Measurements from ENCODE around the gene MVB12A. TPM values are rescaled to one million over a fixed set of nuclear protein-coding genes. Genes with fewer than 3 reads are reported as not detected.

MVB12A gene
- total and polyA plus RNA-seq, 10 of the 15 experiments (the other 5 are each of a cell fraction or from before 2014, with no cell fraction given): 1.2 to 47.6 (median 26.3) TPM

GRCh38 chr19:17469481-17470067 is 49.7 kb downstream of the MVB12A start (continued):
- TF ChIP-seq, protein P1, sequence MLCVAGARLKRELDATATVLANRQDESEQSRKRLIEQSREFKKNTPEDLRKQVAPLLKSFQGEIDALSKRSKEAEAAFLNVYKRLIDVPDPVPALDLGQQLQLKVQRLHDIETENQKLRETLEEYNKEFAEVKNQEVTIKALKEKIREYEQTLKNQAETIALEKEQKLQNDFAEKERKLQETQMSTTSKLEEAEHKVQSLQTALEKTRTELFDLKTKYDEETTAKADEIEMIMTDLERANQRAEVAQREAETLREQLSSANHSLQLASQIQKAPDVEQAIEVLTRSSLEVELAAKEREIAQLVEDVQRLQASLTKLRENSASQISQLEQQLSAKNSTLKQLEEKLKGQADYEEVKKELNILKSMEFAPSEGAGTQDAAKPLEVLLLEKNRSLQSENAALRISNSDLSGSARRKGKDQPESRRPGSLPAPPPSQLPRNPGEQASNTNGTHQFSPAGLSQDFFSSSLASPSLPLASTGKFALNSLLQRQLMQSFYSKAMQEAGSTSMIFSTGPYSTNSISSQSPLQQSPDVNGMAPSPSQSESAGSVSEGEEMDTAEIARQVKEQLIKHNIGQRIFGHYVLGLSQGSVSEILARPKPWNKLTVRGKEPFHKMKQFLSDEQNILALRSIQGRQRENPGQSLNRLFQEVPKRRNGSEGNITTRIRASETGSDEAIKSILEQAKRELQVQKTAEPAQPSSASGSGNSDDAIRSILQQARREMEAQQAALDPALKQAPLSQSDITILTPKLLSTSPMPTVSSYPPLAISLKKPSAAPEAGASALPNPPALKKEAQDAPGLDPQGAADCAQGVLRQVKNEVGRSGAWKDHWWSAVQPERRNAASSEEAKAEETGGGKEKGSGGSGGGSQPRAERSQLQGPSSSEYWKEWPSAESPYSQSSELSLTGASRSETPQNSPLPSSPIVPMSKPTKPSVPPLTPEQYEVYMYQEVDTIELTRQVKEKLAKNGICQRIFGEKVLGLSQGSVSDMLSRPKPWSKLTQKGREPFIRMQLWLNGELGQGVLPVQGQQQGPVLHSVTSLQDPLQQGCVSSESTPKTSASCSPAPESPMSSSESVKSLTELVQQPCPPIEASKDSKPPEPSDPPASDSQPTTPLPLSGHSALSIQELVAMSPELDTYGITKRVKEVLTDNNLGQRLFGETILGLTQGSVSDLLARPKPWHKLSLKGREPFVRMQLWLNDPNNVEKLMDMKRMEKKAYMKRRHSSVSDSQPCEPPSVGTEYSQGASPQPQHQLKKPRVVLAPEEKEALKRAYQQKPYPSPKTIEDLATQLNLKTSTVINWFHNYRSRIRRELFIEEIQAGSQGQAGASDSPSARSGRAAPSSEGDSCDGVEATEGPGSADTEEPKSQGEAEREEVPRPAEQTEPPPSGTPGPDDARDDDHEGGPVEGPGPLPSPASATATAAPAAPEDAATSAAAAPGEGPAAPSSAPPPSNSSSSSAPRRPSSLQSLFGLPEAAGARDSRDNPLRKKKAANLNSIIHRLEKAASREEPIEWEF (IDR thresholded peaks at IDR 0.05; ENCODE audit: insufficient replicate concordance, low read depth, low read length): no peak
- TF ChIP-seq HDGF (IDR thresholded peaks at IDR 0.05): no peak
- no peak for TF ChIP-seq STAT1 (conservative IDR thresholded peaks at IDR 0.05)
- no peak for TF ChIP-seq HDAC6 (IDR thresholded peaks at IDR 0.05; ENCODE audit: unreplicated experiment)
- TF ChIP-seq E4F1 (IDR thresholded peaks at IDR 0.05; ENCODE audit: borderline replicate concordance, partially characterized antibody): no peak
- no peak for TF ChIP-seq SMARCA5 (IDR thresholded peaks at IDR 0.05)
- TF ChIP-seq, protein P2, sequence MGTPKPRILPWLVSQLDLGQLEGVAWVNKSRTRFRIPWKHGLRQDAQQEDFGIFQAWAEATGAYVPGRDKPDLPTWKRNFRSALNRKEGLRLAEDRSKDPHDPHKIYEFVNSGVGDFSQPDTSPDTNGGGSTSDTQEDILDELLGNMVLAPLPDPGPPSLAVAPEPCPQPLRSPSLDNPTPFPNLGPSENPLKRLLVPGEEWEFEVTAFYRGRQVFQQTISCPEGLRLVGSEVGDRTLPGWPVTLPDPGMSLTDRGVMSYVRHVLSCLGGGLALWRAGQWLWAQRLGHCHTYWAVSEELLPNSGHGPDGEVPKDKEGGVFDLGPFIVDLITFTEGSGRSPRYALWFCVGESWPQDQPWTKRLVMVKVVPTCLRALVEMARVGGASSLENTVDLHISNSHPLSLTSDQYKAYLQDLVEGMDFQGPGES (IDR thresholded peaks at IDR 0.05): no peak
- TF ChIP-seq CTCF (IDR thresholded peaks at IDR 0.05 in 2 of 3, conservative IDR thresholded peaks at IDR 0.05 in 1 of 3; ENCODE audit: control insufficient read depth in 2 of 3, extremely low read depth in 1 of 3, insufficient read depth in 1 of 3, low read depth in 3 of 3, low read length in 3 of 3): no peak
- TF ChIP-seq, protein P3, sequence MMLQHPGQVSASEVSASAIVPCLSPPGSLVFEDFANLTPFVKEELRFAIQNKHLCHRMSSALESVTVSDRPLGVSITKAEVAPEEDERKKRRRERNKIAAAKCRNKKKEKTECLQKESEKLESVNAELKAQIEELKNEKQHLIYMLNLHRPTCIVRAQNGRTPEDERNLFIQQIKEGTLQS (IDR thresholded peaks at IDR 0.05; ENCODE audit: borderline replicate concordance, extremely low read depth, low read depth, low read length): no peak
- 0 out of 2 replicates have a peak, but pooled peaks have one; percentile 37 for TF ChIP-seq ASH2L (IDR thresholded peaks at IDR 0.05; ENCODE audit: borderline replicate concordance, low read depth)
- TF ChIP-seq NBN (IDR thresholded peaks at IDR 0.05): 0 out of 2 replicates have a peak, but pooled peaks have one; percentile 41
- TF ChIP-seq CHD1 (IDR thresholded peaks at IDR 0.05; ENCODE audit: low read depth, low read length): no peak
- TF ChIP-seq, protein P4, sequence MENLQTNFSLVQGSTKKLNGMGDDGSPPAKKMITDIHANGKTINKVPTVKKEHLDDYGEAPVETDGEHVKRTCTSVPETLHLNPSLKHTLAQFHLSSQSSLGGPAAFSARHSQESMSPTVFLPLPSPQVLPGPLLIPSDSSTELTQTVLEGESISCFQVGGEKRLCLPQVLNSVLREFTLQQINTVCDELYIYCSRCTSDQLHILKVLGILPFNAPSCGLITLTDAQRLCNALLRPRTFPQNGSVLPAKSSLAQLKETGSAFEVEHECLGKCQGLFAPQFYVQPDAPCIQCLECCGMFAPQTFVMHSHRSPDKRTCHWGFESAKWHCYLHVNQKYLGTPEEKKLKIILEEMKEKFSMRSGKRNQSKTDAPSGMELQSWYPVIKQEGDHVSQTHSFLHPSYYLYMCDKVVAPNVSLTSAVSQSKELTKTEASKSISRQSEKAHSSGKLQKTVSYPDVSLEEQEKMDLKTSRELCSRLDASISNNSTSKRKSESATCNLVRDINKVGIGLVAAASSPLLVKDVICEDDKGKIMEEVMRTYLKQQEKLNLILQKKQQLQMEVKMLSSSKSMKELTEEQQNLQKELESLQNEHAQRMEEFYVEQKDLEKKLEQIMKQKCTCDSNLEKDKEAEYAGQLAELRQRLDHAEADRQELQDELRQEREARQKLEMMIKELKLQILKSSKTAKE (IDR thresholded peaks at IDR 0.05; ENCODE audit: low read depth, poor library complexity, severe bottlenecking): no peak
- no peak for TF ChIP-seq EP300 (IDR thresholded peaks at IDR 0.05; ENCODE audit: borderline replicate concordance in 1 of 2, control insufficient read depth in 1 of 2, low read depth in 2 of 2, low read length in 2 of 2)
